IMR-90 (cell line): ENCODE data around the gene FOXD3. TPM values are rescaled to one million over a fixed set of nuclear protein-coding genes. Genes with fewer than 3 reads are reported as not detected.

ENCODE experiments used
- ATAC-seq: fragments of 200-7000 bp; cut with Tn5 transposase; 2 replicates; pipeline ENCODE4 v1.9.1; 2020; ENCODE audit warnings: low read depth, mild to moderate bottlenecking, moderate library complexity
- BruUV-seq: library from RNA; stranded (reverse); fragments of 400-500 nt; replicated peaks from 2 replicates; lab custom pipeline; 2021; lab: Mats Ljungman, UMichigan
- CTCF ChIA-PET: fragments of 300-600 bp; formaldehyde crosslinking; extraction: SDS; loops from one replicate; lab custom pipeline; 2021; ENCODE audit warnings: antibody characterized with exemption; lab: Yijun Ruan, JAX
- POLR2A ChIA-PET: fragments of 300-600 bp; sonication (Branson Sonifier 250); formaldehyde crosslinking; loops from one replicate; lab custom pipeline; 2022; ENCODE audit warnings: antibody characterized with exemption; ENCODE audit not compliant: unreplicated experiment; lab: Charles Lee
- DNase-seq: peaks from one replicate; pipeline ENCODE4 v3.0.0; 2013
- H2AFZ ChIP-seq: replicated peaks from 2 replicates; pipeline ENCODE3; 2013; ENCODE audit warnings: low read length, mild to moderate bottlenecking; ENCODE audit not compliant: poor library complexity
- H2AK5ac ChIP-seq: 2 replicates; pipeline ENCODE4 v1.6.1; 2013; ENCODE audit warnings: low read depth, low read length, inconsistent platforms
- H2AK9ac ChIP-seq: replicated peaks from 2 replicates; pipeline ENCODE3; 2013; ENCODE audit warnings: mild to moderate bottlenecking, low read depth, low read length, moderate library complexity; ENCODE audit not compliant: poor library complexity
- H2BK120ac ChIP-seq: 2 replicates; pipeline ENCODE4 v1.6.1; 2013; ENCODE audit warnings: low read depth, low read length, inconsistent platforms
- H2BK15ac ChIP-seq: 3 replicates; pipeline ENCODE4 v1.6.1; 2013; ENCODE audit warnings: low read depth, low read length, inconsistent platforms
- H2BK20ac ChIP-seq: 2 replicates; pipeline ENCODE4 v1.6.1; 2013; ENCODE audit warnings: low read depth, mild to moderate bottlenecking, inconsistent platforms, low read length, moderate library complexity
- H2BK5ac ChIP-seq: 2 replicates; pipeline ENCODE4 v1.6.1; 2013; ENCODE audit warnings: mild to moderate bottlenecking, low read depth, low read length, inconsistent platforms; ENCODE audit not compliant: poor library complexity, severe bottlenecking
- H3K14ac ChIP-seq: replicated peaks from 2 replicates; pipeline ENCODE4 v1.6.1; 2013; ENCODE audit warnings: low read depth, low read length, inconsistent platforms
- H3K18ac ChIP-seq: 2 replicates; pipeline ENCODE4 v1.6.1; 2013; ENCODE audit warnings: low read depth, low read length, control low read depth
- H3K23ac ChIP-seq: 2 replicates; pipeline ENCODE4 v1.6.1; 2013; ENCODE audit warnings: low read depth, low read length, inconsistent platforms
- H3K27ac ChIP-seq: 2 replicates; pipeline ENCODE4 v1.5.1; 2013; ENCODE audit warnings: mild to moderate bottlenecking, control low read depth, low read length; ENCODE audit not compliant: insufficient read depth
- H3K27me3 ChIP-seq: 2 replicates; pipeline ENCODE4 v1.6.1; 2013; ENCODE audit warnings: low read length; ENCODE audit not compliant: control insufficient read depth, insufficient read depth
- H3K36me3 ChIP-seq: 2 replicates; pipeline ENCODE4 v1.6.1; 2013; ENCODE audit warnings: low read length, mixed read lengths; ENCODE audit not compliant: control insufficient read depth, insufficient read depth
- H3K4ac ChIP-seq: 2 replicates; pipeline ENCODE4 v1.6.1; 2013; ENCODE audit warnings: low read depth, low read length, inconsistent platforms
- H3K4me1 ChIP-seq: 2 replicates; pipeline ENCODE4 v1.6.1; 2013; ENCODE audit warnings: low read length, mixed read lengths; ENCODE audit not compliant: control insufficient read depth, insufficient read depth
- H3K4me2 ChIP-seq: 2 replicates; pipeline ENCODE4 v1.6.1; 2013; ENCODE audit warnings: low read depth, mild to moderate bottlenecking, control low read depth, low read length, moderate library complexity
- H3K4me3 ChIP-seq: 2 replicates; pipeline ENCODE4 v1.5.1; 2013; ENCODE audit warnings: low read depth, mild to moderate bottlenecking, control low read depth, low read length, moderate library complexity; ENCODE audit not compliant: insufficient read depth
- H3K56ac ChIP-seq: 2 replicates; pipeline ENCODE4 v1.6.1; 2013; ENCODE audit warnings: low read length, inconsistent platforms; ENCODE audit not compliant: insufficient read depth; ENCODE audit errors: extremely low read depth
- H3K79me1 ChIP-seq, 2 experiments: 2 replicates each; pipeline ENCODE4 v1.6.1; 2013; ENCODE audit warnings: low read length in 2 of 2, inconsistent platforms in 1 of 2, low read depth in 1 of 2
- H3K9ac ChIP-seq: 2 replicates; pipeline ENCODE4 v1.6.1; 2013; ENCODE audit warnings: low read depth, low read length, control low read depth
- H3K9me1 ChIP-seq: 2 replicates; pipeline ENCODE4 v1.6.1; 2013; ENCODE audit warnings: low read length, inconsistent platforms; ENCODE audit not compliant: insufficient read depth
- H3K9me3 ChIP-seq: 2 replicates; pipeline ENCODE4 v1.6.1; 2013; ENCODE audit warnings: low read length; ENCODE audit not compliant: control insufficient read depth, insufficient read depth
- H4K20me1 ChIP-seq: 2 replicates; pipeline ENCODE4 v1.6.1; 2013; ENCODE audit warnings: low read length, inconsistent platforms; ENCODE audit not compliant: insufficient read depth
- H4K5ac ChIP-seq: 2 replicates; pipeline ENCODE4 v1.6.1; 2013; ENCODE audit warnings: mild to moderate bottlenecking, low read depth, low read length, control low read depth
- H4K8ac ChIP-seq, 2 experiments: 2 replicates each; pipeline ENCODE4 v1.6.1; 2013; ENCODE audit warnings: low read depth in 2 of 2, low read length in 2 of 2, control low read depth in 1 of 2, inconsistent platforms in 1 of 2
- H4K91ac ChIP-seq: 2 replicates; pipeline ENCODE4 v1.6.1; 2013; ENCODE audit warnings: low read depth, low read length, inconsistent platforms; ENCODE audit not compliant: insufficient read depth
- CEBPB ChIP-seq: IDR thresholded peaks from 2 replicates; pipeline ENCODE4 v1.6.1; 2012; ENCODE audit warnings: low read depth, low read length, improper control_type of control experiment
- FOS ChIP-seq: fragments of 150-350 bp; IDR thresholded peaks from 2 replicates; pipeline ENCODE4 v1.6.1; 2016; ENCODE audit warnings: low read depth, low read length
- MAFK ChIP-seq: IDR thresholded peaks from 2 replicates; pipeline ENCODE4 v1.6.1; 2012; ENCODE audit warnings: low read depth, low read length, improper control_type of control experiment
- MAZ ChIP-seq: IDR thresholded peaks from 2 replicates; pipeline ENCODE4 v1.6.1; 2012; ENCODE audit warnings: low read depth, mild to moderate bottlenecking, low read length, improper control_type of control experiment, moderate library complexity, borderline replicate concordance
- MXI1 ChIP-seq: IDR thresholded peaks from 2 replicates; pipeline ENCODE4 v1.6.1; 2012; ENCODE audit warnings: low read depth, mild to moderate bottlenecking, low read length, moderate library complexity, borderline replicate concordance
- POLR2A ChIP-seq: IDR thresholded peaks from 2 replicates; pipeline ENCODE4 v1.6.1; 2012; ENCODE audit warnings: mild to moderate bottlenecking, low read depth, low read length
- RFX5 ChIP-seq: IDR thresholded peaks from 2 replicates; pipeline ENCODE4 v1.8.0; 2012; ENCODE audit warnings: low read depth, mild to moderate bottlenecking, low read length, moderate library complexity
- WGBS, 2 experiments: methylation state at CpG; one replicate each; pipeline versions ENCODE4 v1.1.5 to v1.1.7; 2013; ENCODE audit warnings: missing lambda C conversion rate in 2 of 2; ENCODE audit not compliant: insufficient read length in 1 of 2; ENCODE audit errors: extremely low coverage in 2 of 2; 5-methylcytosine and 5-hydroxymethylcytosine counted together
- dilution Hi-C: fragments of 300-500 bp; cut with HindIII; formaldehyde crosslinking; loops from one replicate; pipeline ENCODE4 v1.14.3; 2018; ENCODE audit warnings: low sequenced_read_pairs; ENCODE audit not compliant: unreplicated experiment
- in situ Hi-C: fragments of 300-500 bp; cut with MboI; formaldehyde crosslinking; loops from 3 replicates; pipeline ENCODE4 v1.14.3; 2019; ENCODE audit warnings: low sequenced_read_pairs, inconsistent platforms, mixed read lengths
- intact Hi-C: fragments of 100-400 bp; cut with micrococcal nuclease; formaldehyde crosslinking; loops from 2 replicates; pipeline ENCODE4 v1.10.0; 2022
- polyA plus RNA-seq, 3 experiments: library from polyadenylated mRNA; depleted of rRNA; stranded (reverse); fragments of >200 nt; gene quantifications; 2 replicates each; pipeline ENCODE4 v1.2.3, GENCODE V29; 2012; ENCODE audit warnings: low replicate concordance in 1 of 3
- total RNA-seq: library from RNA; depleted of rRNA; stranded (reverse); fragments of >200 nt; gene quantifications from 2 replicates; pipeline ENCODE4 v1.2.3, GENCODE V29; 2012
- TF ChIP-seq, protein P1 (sequence below): fragments of 150-350 bp; IDR thresholded peaks from 2 replicates; pipeline ENCODE4 v1.6.1; 2016; ENCODE audit warnings: low read depth, mild to moderate bottlenecking, low read length, moderate library complexity, borderline replicate concordance
- TF ChIP-seq, protein P2 (sequence below): conservative IDR thresholded peaks from 2 replicates; pipeline ENCODE4 v1.5.1; 2012; ENCODE audit warnings: mild to moderate bottlenecking, low read depth, low read length, improper control_type of control experiment

The FOXD3 gene
- total and polyA plus RNA-seq, 2 of the 4 experiments (the other 2 are of a cell fraction): not detected

DNA sequence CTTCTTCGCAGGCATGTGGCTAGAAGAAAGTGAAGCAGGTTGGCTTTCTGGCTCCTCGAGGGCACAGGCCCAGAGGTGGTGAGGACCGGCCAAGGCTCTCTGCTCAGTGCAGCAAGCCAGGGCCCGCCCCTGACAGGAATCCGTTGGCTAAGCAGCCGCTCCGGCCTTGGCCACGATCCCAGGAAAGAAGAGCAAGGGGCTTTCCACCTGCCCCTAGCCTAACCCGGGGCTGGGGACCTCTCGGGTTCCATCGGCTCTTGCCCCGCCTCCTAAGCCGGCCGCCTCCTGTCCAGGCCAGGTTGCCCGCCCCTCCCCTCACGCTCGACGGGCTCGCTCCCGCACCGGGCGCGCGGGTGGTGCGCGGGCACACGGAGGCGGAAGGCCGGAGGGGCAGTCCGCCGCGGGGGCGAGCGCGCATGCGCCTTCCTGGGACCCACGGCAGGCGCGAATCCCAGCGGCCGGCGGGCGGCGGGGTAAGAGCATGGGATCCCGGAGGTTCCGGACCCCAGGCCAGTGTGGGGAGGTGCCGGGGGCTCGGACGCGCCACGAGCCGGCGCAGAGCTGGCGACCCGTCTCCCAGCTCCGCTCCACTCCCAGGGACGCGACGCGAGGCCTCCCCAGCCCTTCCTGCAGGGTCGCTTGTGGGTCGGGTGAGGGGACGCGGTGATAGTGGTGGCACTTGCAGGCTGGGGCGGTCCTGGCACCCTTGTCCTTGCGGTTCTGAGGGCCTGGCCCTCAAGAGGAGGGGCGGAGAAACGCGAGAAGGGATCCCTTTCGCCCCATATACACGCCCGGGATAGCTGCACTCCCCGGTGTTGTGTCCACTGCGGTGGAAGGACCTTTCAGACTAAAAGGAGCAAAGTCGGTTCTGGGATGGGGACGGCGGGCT is 45.1 kb downstream of the FOXD3 start, which contains the start of gene ALG6:
TSS of gene ALG6 (plus strand) at position 413 of the 889 bp plus-strand sequence. CDS start 3,351 bp downstream, outside the sequence.
- DNase-seq (peak; percentile 87), ATAC-seq (peak; percentile 98)
- H2BK15ac ChIP-seq: no peak within 1 kb of the TSS; the same call in 2 of the 3 replicates
- dilution Hi-C loops (no loop called here), intact Hi-C loops (loop anchor here (2.0 to 5.0 kb wide), 2 partner anchors 40 to 73 kb away; no protein-coding TSS in a partner anchor), in situ Hi-C loops (no loop called here)
- peak within 1 kb of the TSS; percentile 61 for H4K91ac ChIP-seq
- peak within 1 kb of the TSS; percentile 86 to 91 for H4K8ac ChIP-seq
- peak within 1 kb of the TSS; percentile 92 for H3K23ac ChIP-seq
- peak within 1 kb of the TSS; percentile 63 for H2BK5ac ChIP-seq
- H3K18ac ChIP-seq: peak within 1 kb of the TSS; percentile 19; the same call in 1 of the 2 replicates
- no peaks in the 10 kb centered on the region for H3K4me1 ChIP-seq
- no peaks in the 10 kb centered on the region for H3K36me3 ChIP-seq
- peaks cover 0 to 14% of the 10 kb centered on the region in 2 experiments; a peak in 2 of 4 replicates for H3K79me1 ChIP-seq
- peak within 1 kb of the TSS; percentile 94 for H3K4me2 ChIP-seq
- peaks cover 5% of the 10 kb centered on the region; the same call in 1 of the 2 replicates for H3K9me1 ChIP-seq
- H3K27ac ChIP-seq: peak within 1 kb of the TSS; percentile 83
- peak within 1 kb of the TSS; percentile 82; the same call in 1 of the 2 replicates for H3K14ac ChIP-seq
- H3K4me3 ChIP-seq: peak within 1 kb of the TSS; percentile 88
- peak within 1 kb of the TSS; percentile 68 for H2BK120ac ChIP-seq
- H3K56ac ChIP-seq: peak within 1 kb of the TSS; percentile 53; the same call in 1 of the 2 replicates
- peak within 1 kb of the TSS; percentile 58 for H4K5ac ChIP-seq
- H2BK20ac ChIP-seq: no peak within 1 kb of the TSS
- peak within 1 kb of the TSS; percentile 69 for H3K4ac ChIP-seq
- peak within 1 kb of the TSS; percentile 88 for H3K9ac ChIP-seq
- ChIA-PET CTCF (interaction anchor here (0.6 to 0.7 kb wide), 2 partner anchors 57 to 84 kb away, joined by 3 to 5 read pairs; no protein-coding TSS in a partner anchor), POLR2A (interaction anchor here (0.5 kb wide), 1 partner anchor 47 kb away, joined by 5 read pairs; no protein-coding TSS in a partner anchor)
- H2AK5ac ChIP-seq: peak within 1 kb of the TSS; percentile 26; the same call in 1 of the 2 replicates
- peak within 1 kb of the TSS; percentile 100 for H2AFZ ChIP-seq
- BruUV-seq: no TSS peak
- TF ChIP-seq POLR2A (peak; percentile 45; the same call in 1 of the 2 replicates), RFX5 (no peak), MAFK (no peak), CEBPB (no peak), FOS (no peak), MAZ (peak; percentile 86; the same call in 1 of the 2 replicates), MXI1 (0 out of 2 replicates have a peak, but pooled peaks have one; percentile 7)
- TF ChIP-seq, protein P1, sequence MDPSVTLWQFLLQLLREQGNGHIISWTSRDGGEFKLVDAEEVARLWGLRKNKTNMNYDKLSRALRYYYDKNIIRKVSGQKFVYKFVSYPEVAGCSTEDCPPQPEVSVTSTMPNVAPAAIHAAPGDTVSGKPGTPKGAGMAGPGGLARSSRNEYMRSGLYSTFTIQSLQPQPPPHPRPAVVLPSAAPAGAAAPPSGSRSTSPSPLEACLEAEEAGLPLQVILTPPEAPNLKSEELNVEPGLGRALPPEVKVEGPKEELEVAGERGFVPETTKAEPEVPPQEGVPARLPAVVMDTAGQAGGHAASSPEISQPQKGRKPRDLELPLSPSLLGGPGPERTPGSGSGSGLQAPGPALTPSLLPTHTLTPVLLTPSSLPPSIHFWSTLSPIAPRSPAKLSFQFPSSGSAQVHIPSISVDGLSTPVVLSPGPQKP: no peak
- TF ChIP-seq, protein P2, sequence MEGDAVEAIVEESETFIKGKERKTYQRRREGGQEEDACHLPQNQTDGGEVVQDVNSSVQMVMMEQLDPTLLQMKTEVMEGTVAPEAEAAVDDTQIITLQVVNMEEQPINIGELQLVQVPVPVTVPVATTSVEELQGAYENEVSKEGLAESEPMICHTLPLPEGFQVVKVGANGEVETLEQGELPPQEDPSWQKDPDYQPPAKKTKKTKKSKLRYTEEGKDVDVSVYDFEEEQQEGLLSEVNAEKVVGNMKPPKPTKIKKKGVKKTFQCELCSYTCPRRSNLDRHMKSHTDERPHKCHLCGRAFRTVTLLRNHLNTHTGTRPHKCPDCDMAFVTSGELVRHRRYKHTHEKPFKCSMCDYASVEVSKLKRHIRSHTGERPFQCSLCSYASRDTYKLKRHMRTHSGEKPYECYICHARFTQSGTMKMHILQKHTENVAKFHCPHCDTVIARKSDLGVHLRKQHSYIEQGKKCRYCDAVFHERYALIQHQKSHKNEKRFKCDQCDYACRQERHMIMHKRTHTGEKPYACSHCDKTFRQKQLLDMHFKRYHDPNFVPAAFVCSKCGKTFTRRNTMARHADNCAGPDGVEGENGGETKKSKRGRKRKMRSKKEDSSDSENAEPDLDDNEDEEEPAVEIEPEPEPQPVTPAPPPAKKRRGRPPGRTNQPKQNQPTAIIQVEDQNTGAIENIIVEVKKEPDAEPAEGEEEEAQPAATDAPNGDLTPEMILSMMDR: 0 out of 2 replicates have a peak, but pooled peaks have one; percentile 14
- WGBS, 2 experiments: 0% methylated on average over 19 of the region's 77 CpGs; no CpG with 5 or more reads in 1 of the 2 experiments
- H2AK9ac ChIP-seq: peak within 1 kb of the TSS; percentile 70
- H3K9me3 ChIP-seq: no peaks in the 10 kb centered on the region
- H4K20me1 ChIP-seq: no peaks in the 10 kb centered on the region
- peaks cover 2% of the 10 kb centered on the region for H3K27me3 ChIP-seq
